GM12892 (cell line): ENCODE measurements around the gene AGL.

Experiments
- POLR2A ChIP-seq: IDR thresholded peaks from 2 replicates; pipeline ENCODE4 v1.6.1; 2011; ENCODE audit warnings: low read depth, low read length, control low read depth
- POLR2AphosphoS5 ChIP-seq: IDR thresholded peaks from 2 replicates; pipeline ENCODE4 v1.6.1; 2011; ENCODE audit warnings: low read depth, low read length, control low read depth
- TAF1 ChIP-seq: IDR thresholded peaks from 2 replicates; pipeline ENCODE4 v1.6.1; 2011; ENCODE audit warnings: low read depth, mild to moderate bottlenecking, control low read depth, low read length, borderline replicate concordance

DNA sequence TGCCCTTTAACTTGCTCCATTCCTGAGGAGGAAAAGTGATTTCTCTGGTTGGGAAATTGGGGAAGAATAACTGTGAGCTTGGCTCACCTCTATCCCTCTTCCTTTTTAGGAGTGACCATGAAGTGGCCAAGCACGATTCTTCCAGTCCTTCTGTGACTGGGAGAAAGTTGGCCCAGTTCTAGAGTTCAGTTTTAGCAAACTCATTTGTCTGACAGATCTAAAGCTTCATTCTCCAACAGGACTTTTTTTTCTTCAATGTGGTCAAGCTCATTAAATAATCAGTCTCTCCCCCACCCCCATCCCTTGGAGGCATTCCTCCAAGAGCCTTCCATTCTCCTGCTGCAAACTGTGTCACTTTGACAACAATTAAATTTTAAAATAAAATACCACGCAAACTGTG lies 6.4 kb upstream of the AGL start:
- TF ChIP-seq POLR2AphosphoS5 (no peak), POLR2A (no peak), TAF1 (no peak)
